Endodermal cell (in vitro differentiated cells): ENCODE results near the gene ID2. TPM values are rescaled to one million over a fixed set of nuclear protein-coding genes. Genes with fewer than 3 reads are reported as not detected.

Experiments
- total RNA-seq, 2 donors: library from RNA; stranded (reverse); fragmentation: NEBNext Ultra II Directional in 1 of 2; extraction: Animal tissue kit (Norgen Biotek cat#: 25700) in 1 of 2; gene quantifications; 2 replicates in 1 of 2; 3 replicates in 1 of 2; pipeline ENCODE4 v1.2.1, GENCODE V29; 2021

The ID2 gene
- total RNA-seq, 2 donors from 2014 or later: 83.5 to 91.2 TPM

Other genes with a start within 250 kb of the ID2 start
- 10 to 100 TPM; 33.8 to 35.2 TPM for gene KIDINS220, start 155.6 kb downstream of the ID2 start, total RNA-seq